ENCODE data around the gene KCTD8.

Gene KCTD8

GRCh38 chr4:44422912-44423311 lies 25.7 kb downstream of the KCTD8 start:
- TF ChIP-seq, protein P1, sequence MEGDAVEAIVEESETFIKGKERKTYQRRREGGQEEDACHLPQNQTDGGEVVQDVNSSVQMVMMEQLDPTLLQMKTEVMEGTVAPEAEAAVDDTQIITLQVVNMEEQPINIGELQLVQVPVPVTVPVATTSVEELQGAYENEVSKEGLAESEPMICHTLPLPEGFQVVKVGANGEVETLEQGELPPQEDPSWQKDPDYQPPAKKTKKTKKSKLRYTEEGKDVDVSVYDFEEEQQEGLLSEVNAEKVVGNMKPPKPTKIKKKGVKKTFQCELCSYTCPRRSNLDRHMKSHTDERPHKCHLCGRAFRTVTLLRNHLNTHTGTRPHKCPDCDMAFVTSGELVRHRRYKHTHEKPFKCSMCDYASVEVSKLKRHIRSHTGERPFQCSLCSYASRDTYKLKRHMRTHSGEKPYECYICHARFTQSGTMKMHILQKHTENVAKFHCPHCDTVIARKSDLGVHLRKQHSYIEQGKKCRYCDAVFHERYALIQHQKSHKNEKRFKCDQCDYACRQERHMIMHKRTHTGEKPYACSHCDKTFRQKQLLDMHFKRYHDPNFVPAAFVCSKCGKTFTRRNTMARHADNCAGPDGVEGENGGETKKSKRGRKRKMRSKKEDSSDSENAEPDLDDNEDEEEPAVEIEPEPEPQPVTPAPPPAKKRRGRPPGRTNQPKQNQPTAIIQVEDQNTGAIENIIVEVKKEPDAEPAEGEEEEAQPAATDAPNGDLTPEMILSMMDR (conservative IDR thresholded peaks at IDR 0.05; ENCODE audit: low read length) = no peak
- no peak for DNase-seq (ENCODE audit: low read depth)
- H3K4me3 ChIP-seq (ENCODE audit: low read length) = no peak overlapping the region

DNA sequence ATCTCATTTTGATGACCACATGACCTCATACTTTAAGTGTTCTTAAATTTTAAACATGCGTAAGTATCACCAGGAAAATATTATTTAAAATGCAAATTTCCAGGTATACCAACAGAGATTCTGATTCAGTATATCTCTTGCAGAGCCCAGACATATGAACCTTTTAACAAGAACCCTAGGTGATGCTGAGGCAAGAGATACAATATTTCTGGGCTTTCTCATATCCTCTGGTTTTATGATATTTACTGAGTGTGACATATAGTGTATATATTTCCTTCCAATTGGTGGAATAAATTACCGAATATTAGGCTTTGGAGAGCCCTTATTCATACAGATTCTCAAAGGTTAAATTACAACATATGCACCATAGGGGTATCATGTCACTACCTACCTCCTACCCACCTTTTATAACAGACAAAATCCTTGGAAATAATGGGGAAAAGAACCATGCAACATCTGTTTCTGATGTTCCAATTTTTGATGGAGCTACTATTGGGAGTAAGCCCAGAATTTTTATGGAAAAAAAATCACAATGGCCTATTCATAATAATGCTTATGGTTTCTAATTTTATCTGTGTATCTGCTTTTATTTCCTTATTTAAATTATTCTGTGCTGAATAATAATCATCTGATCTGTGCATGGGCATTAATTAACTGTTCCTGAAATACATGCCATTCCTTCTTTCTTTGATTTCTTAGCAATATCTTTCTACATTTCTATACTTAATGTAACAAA lies 27.1 kb downstream of the KCTD8 start:
- DNase-seq (ENCODE audit: low read depth) = no peak
- TF ChIP-seq, protein P1 (conservative IDR thresholded peaks at IDR 0.05; ENCODE audit: low read length) = no peak
- H3K4me3 ChIP-seq (ENCODE audit: low read length) = no peak overlapping the region

DNA sequence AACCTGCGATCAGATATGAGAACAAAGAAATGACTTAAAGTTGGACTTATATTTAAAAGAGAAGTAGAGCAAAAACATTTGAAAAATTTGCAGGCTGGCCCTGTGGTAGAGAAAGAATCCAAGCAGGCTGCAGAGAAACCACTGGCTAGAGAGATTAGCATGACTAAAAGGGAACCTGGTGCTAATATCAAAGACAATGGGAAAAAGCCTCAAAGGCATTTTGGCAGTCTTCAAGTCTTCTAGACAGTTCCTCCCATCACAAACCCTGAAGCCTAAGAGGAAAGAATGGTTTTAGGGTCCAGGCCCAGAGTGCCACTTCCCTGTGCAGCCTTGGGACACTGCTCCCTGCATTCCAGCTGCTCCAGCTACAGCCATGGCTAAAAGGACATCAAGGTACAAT lies 33.4 kb downstream of the KCTD8 start:
- TF ChIP-seq, protein P1 (conservative IDR thresholded peaks at IDR 0.05; ENCODE audit: low read length) = no peak
- no peak for DNase-seq (ENCODE audit: low read depth)
- H3K4me3 ChIP-seq (ENCODE audit: low read length) = no peak overlapping the region

DNA sequence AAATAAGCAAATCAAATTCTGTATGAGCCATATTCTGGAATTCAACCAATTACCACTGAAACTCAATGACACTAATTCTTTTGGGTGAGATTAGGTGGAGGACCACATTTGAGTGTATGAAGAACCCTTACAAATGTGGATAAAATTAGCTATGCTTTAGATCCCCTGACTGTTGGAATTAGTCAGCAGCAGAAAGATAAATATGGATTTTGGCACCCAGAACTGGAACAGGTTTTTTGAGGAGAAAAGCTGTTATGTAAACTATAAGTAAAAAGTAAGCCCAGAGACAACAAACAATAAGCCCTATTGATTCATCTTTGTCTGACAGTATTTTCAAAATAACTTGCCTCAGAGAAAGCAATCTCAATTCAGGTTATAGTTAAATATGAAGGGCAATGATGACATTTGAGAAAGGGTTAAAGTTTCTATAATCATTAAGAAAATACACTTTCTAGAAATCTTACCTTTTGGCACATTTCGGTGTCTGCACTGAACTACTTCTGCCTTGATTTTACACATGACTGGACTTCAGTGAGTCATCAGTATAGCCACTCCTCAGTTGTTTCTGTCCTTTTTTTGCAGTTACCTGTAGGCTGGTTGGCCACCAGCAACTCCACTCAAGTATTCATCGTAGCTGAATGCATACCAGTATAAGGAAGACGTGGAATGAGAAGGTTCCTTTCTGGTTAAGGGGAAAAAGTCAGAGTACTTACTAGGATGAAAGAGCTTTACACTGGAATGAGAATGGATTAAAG lies 80.0 kb downstream of the KCTD8 start:
- H3K4me3 ChIP-seq (ENCODE audit: low read length) = no peak overlapping the region
- TF ChIP-seq, protein P1 (conservative IDR thresholded peaks at IDR 0.05; ENCODE audit: low read length) = no peak
- no peak for DNase-seq (ENCODE audit: low read depth)

- TF ChIP-seq, protein P1 (conservative IDR thresholded peaks at IDR 0.05; ENCODE audit: low read length) = no peak
- no peak for DNase-seq (ENCODE audit: low read depth)
- no peak overlapping the region for H3K4me3 ChIP-seq (ENCODE audit: low read length)
These were observed 94.4 kb downstream of the KCTD8 start for GRCh38 chr4:44354172-44354571.

DNA sequence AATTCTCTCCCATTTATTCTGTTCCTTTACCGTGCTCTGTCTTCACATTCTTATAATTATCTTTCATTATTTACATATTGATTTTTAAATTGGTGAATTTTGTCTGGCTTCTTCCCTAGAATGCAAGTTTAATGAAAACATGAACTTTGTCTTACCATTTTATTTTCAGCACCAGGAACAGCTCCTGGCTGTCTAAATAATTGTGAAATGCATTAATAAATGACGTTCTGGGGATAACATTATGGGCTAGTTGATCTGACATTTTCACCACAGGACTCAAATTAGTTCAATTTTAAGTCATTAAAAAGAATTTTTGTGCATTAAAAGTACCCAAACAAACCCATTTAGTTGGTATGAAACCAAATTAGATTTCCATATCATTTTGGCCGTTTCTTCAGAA lies 97.5 kb downstream of the KCTD8 start:
- no peak overlapping the region for H3K4me3 ChIP-seq (ENCODE audit: low read length)
- DNase-seq (ENCODE audit: low read depth) = no peak
- TF ChIP-seq, protein P1 (conservative IDR thresholded peaks at IDR 0.05; ENCODE audit: low read length) = no peak

DNA sequence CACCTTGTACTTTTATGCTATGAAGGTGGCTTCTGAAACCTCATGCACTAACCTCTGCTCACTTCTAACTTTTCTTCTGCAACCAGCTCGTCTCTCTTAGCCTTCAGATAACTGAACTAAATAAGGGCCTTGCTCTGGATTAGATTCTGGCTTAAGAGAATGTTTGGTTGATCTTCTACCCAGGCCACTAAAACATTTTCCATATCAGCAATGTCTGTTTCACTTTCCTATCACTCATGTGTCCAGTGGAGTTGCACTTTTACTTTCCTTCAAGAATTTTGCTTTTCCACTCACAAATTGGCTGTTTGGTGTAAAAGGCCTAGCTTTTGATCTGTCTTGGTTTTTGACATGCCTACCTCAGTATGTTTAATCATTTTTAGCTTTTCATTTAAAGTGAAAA lies 105.8 kb downstream of the KCTD8 start:
- H3K4me3 ChIP-seq (ENCODE audit: low read length) = no peak overlapping the region
- TF ChIP-seq, protein P1 (conservative IDR thresholded peaks at IDR 0.05; ENCODE audit: low read length) = no peak
- no peak for DNase-seq (ENCODE audit: low read depth)
